Measurements from ENCODE around the gene KRTAP6-1.

- TF ChIP-seq CTCF (IDR thresholded peaks at IDR 0.05; ENCODE audit: low read length) (no peak), EZH2 (IDR thresholded peaks at IDR 0.05; ENCODE audit: borderline replicate concordance, low read length) (no peak)
Observed at GRCh38 chr21:30652891-30653290, 39.2 kb upstream of the KRTAP6-1 start.

Data from OCI-LY1 (cell line).